Endothelial cell of umbilical vein (primary cell): ENCODE measurements around the gene NRXN3. TPM values are rescaled to one million over a fixed set of nuclear protein-coding genes. Genes with fewer than 3 reads are reported as not detected.

Experiments used
- BruUV-seq: library from RNA; stranded (reverse); fragments of 400-500 nt; replicated peaks from 2 replicates; lab custom pipeline; 2021; lab: Mats Ljungman, UMichigan
- CTCF ChIA-PET: fragments of 300-600, 350-600 bp; sonication (Branson Sonifier 250); formaldehyde crosslinking; loops from one replicate; lab custom pipeline; 2021; ENCODE audit warnings: antibody characterized with exemption, inconsistent platforms; lab: Charles Lee
- POLR2A ChIA-PET: fragments of 300-600, 350-600 bp; sonication (Branson Sonifier 250); formaldehyde crosslinking; loops from one replicate; lab custom pipeline; 2021; ENCODE audit warnings: antibody characterized with exemption, inconsistent platforms; lab: Charles Lee
- DNase-seq: peaks from one replicate; pipeline ENCODE4 v3.0.0-alpha.2; 2011; ENCODE audit warnings: low read depth, low spot score
- FAIRE-seq: peaks from 2 replicates; lab custom pipeline; 2011; peaks lifted over from hg19 to GRCh38; lab: Jason Lieb, UNC
- H2AFZ ChIP-seq: 2 replicates; pipeline ENCODE4 v1.6.0; 2012; ENCODE audit warnings: low read depth, low read length, control low read depth, inconsistent platforms
- H3K27ac ChIP-seq: 2 replicates; pipeline ENCODE4 v1.5.1; 2011; ENCODE audit warnings: low read depth, mild to moderate bottlenecking, control low read depth, low read length, moderate library complexity; ENCODE audit not compliant: insufficient read depth
- H3K27me3 ChIP-seq, 2 experiments: 2 replicates each; pipeline versions ENCODE4 v1.6.0 to v1.6.1; 2011; ENCODE audit warnings: low read length in 2 of 2, mixed read lengths in 1 of 2; ENCODE audit not compliant: control insufficient read depth in 2 of 2, insufficient read depth in 2 of 2
- H3K36me3 ChIP-seq, 2 experiments: 2 replicates in 1 of 2; 3 replicates in 1 of 2; pipeline ENCODE4 v1.5.1; 2011; ENCODE audit warnings: low read length in 2 of 2, mild to moderate bottlenecking in 1 of 2, moderate library complexity in 1 of 2; ENCODE audit not compliant: control insufficient read depth in 2 of 2, insufficient read depth in 2 of 2; ENCODE audit errors: extremely low read depth in 1 of 2
- H3K4me1 ChIP-seq: 3 replicates; pipeline ENCODE4 v1.5.1; 2011; ENCODE audit warnings: mild to moderate bottlenecking, low read length; ENCODE audit not compliant: control insufficient read depth, insufficient read depth; ENCODE audit errors: extremely low read depth
- H3K4me2 ChIP-seq: 2 replicates; pipeline ENCODE4 v1.6.1; 2011; ENCODE audit warnings: low read length, control low read depth, mixed read lengths; ENCODE audit not compliant: insufficient read depth
- H3K4me3 ChIP-seq, 3 experiments: fragments of 200-600 bp in 1 of 3; sonication (generic), shearing (Covaris generic) in 1 of 3; replicated peaks in 1 of 3; 2 replicates each; pipeline ENCODE4 v1.5.1; 2011 to 2016; ENCODE audit warnings: control low read depth in 3 of 3, low read length in 3 of 3, mild to moderate bottlenecking in 2 of 3, inconsistent platforms in 1 of 3, low read depth in 1 of 3, moderate library complexity in 1 of 3; ENCODE audit not compliant: insufficient read depth in 1 of 3
- H3K79me2 ChIP-seq: 2 replicates; pipeline ENCODE4 v1.6.0; 2012; ENCODE audit warnings: low read length, inconsistent platforms; ENCODE audit not compliant: control insufficient read depth, insufficient read depth
- H3K9ac ChIP-seq: replicated peaks from 2 replicates; pipeline ENCODE3; 2011; ENCODE audit warnings: low read length, control low read depth; ENCODE audit not compliant: insufficient read depth; ENCODE audit errors: extremely low read depth
- H3K9me1 ChIP-seq: replicated peaks from 3 replicates; pipeline ENCODE4 v1.6.0; 2011; ENCODE audit warnings: mild to moderate bottlenecking, low read length; ENCODE audit not compliant: control insufficient read depth, insufficient read depth; ENCODE audit errors: extremely low read depth
- H3K9me3 ChIP-seq: replicated peaks from 2 replicates; pipeline ENCODE4 v1.5.1; 2012; ENCODE audit warnings: low read length, inconsistent platforms; ENCODE audit not compliant: control insufficient read depth, insufficient read depth
- H4K20me1 ChIP-seq: replicated peaks from 2 replicates; pipeline ENCODE3; 2011; ENCODE audit warnings: mild to moderate bottlenecking, low read length; ENCODE audit not compliant: control insufficient read depth, insufficient read depth; ENCODE audit errors: extremely low read depth
- EZH2 ChIP-seq: IDR thresholded peaks from 2 replicates; pipeline ENCODE4 v1.6.1; 2012; ENCODE audit warnings: borderline replicate concordance, low read depth, mild to moderate bottlenecking, moderate library complexity, low read length, inconsistent platforms; ENCODE audit not compliant: severe bottlenecking
- FOS ChIP-seq: IDR thresholded peaks from 2 replicates; pipeline ENCODE4 v1.6.1; 2011; ENCODE audit warnings: mild to moderate bottlenecking, low read length, moderate library complexity, borderline replicate concordance; ENCODE audit not compliant: insufficient read depth
- GATA2 ChIP-seq: IDR thresholded peaks from 2 replicates; pipeline ENCODE4 v1.7.0; 2011; ENCODE audit warnings: low read depth, mild to moderate bottlenecking, moderate library complexity, mixed read lengths, low read length; ENCODE audit not compliant: insufficient read length, insufficient read depth
- JUN ChIP-seq: IDR thresholded peaks from 2 replicates; pipeline ENCODE4 v1.6.1; 2011; ENCODE audit warnings: borderline replicate concordance, low read depth; ENCODE audit not compliant: insufficient read length, insufficient read depth
- MYC ChIP-seq: IDR thresholded peaks from one replicate; pipeline ENCODE4 v1.6.1; 2011; ENCODE audit warnings: mild to moderate bottlenecking, low read depth, low read length
- POLR2A ChIP-seq: IDR thresholded peaks from 2 replicates; pipeline ENCODE4 v1.6.1; 2012; ENCODE audit warnings: low read depth, mild to moderate bottlenecking, control low read depth, low read length
- POLR2AphosphoS5 ChIP-seq: IDR thresholded peaks from 2 replicates; pipeline ENCODE4 v1.6.1; 2012; ENCODE audit warnings: low read depth, mild to moderate bottlenecking, control low read depth, low read length, moderate library complexity; ENCODE audit not compliant: insufficient read depth
- dilution Hi-C: fragments of 300-500 bp; cut with MboI; formaldehyde crosslinking; loops from one replicate; pipeline ENCODE4 v1.15.0; 2019; ENCODE audit warnings: low sequenced_read_pairs; ENCODE audit not compliant: extremely low pct_ligation_motif_present
- intact Hi-C: fragments of 100-400 bp; cut with micrococcal nuclease; formaldehyde crosslinking; loops from one replicate; pipeline ENCODE4 v1.10.0; 2022
- polyA plus RNA-seq, 4 experiments: library from polyadenylated mRNA; depleted of rRNA in 3 of 4; stranded (reverse) in 3 of 4; unstranded in 1 of 4; fragments of >200 nt; gene quantifications; 2 replicates each; pipeline versions ENCODE4 v1.2.1 to v1.2.3, GENCODE V29; 2011 to 2012; ENCODE audit warnings: missing spikeins in 1 of 4
- total RNA-seq: library from RNA; stranded (reverse); gene quantifications from 2 replicates; pipeline ENCODE4 v1.2.3, GENCODE V29; 2021
- TF ChIP-seq, protein P1 (sequence below): IDR thresholded peaks from 2 replicates; pipeline ENCODE4 v1.6.1; 2011; ENCODE audit not compliant: insufficient read depth, insufficient read length
- TF ChIP-seq, protein P2 (sequence below), 2 donors: IDR thresholded peaks; 1 replicate in 1 of 2; 2 replicates in 1 of 2; pipeline ENCODE4 v1.5.1; 2011; ENCODE audit warnings: low read length in 2 of 2, mild to moderate bottlenecking in 2 of 2, moderate library complexity in 2 of 2, control low read depth in 1 of 2, inconsistent platforms in 1 of 2, low read depth in 1 of 2; ENCODE audit not compliant: insufficient read depth in 1 of 2; ENCODE audit errors: extremely low read depth in 1 of 2

The NRXN3 gene
- total and polyA plus RNA-seq, 2 donors (not counting 3 experiments of a cell fraction or from before 2014, with no cell fraction given): 0.72 to 4.2 TPM

- dilution Hi-C loops: no loop called here
- no peaks in the 10 kb centered on the region for H4K20me1 ChIP-seq
- DNase-seq (no peak), FAIRE-seq (no peak)
- ChIA-PET POLR2A (no interaction called here), CTCF (interaction anchor here (0.8 to 1.2 kb wide), 4 partner anchors 16 to 341 kb away, joined by 3 to 4 read pairs (median 3); no protein-coding TSS in a partner anchor)
- no peaks in the 10 kb centered on the region for H3K79me2 ChIP-seq
- H3K4me3 ChIP-seq: no peak overlapping the region
- H3K27me3 ChIP-seq: peaks cover 5 to 10% of the 10 kb centered on the region in 2 experiments
- H3K9me1 ChIP-seq: no peaks in the 10 kb centered on the region
- no peaks in the 10 kb centered on the region for H3K36me3 ChIP-seq
- no peak overlapping the region for H3K9ac ChIP-seq
- no peak overlapping the region for H2AFZ ChIP-seq
- no peaks in the 10 kb centered on the region for H3K9me3 ChIP-seq
- intact Hi-C loops: loop anchor here (5.0 to 10.0 kb wide), 2 partner anchors 268 to 1580 kb away; no protein-coding TSS in a partner anchor
- no peak overlapping the region for H3K27ac ChIP-seq
- BruUV-seq: no TSS peak
- peaks cover 6% of the 10 kb centered on the region for H3K4me1 ChIP-seq
- TF ChIP-seq GATA2 (no peak), EZH2 (no peak), JUN (no peak), POLR2AphosphoS5 (no peak), POLR2A (no peak), MYC (no peak), FOS (no peak)
- TF ChIP-seq, protein P1, sequence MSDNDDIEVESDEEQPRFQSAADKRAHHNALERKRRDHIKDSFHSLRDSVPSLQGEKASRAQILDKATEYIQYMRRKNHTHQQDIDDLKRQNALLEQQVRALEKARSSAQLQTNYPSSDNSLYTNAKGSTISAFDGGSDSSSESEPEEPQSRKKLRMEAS: no peak
- TF ChIP-seq, protein P2, sequence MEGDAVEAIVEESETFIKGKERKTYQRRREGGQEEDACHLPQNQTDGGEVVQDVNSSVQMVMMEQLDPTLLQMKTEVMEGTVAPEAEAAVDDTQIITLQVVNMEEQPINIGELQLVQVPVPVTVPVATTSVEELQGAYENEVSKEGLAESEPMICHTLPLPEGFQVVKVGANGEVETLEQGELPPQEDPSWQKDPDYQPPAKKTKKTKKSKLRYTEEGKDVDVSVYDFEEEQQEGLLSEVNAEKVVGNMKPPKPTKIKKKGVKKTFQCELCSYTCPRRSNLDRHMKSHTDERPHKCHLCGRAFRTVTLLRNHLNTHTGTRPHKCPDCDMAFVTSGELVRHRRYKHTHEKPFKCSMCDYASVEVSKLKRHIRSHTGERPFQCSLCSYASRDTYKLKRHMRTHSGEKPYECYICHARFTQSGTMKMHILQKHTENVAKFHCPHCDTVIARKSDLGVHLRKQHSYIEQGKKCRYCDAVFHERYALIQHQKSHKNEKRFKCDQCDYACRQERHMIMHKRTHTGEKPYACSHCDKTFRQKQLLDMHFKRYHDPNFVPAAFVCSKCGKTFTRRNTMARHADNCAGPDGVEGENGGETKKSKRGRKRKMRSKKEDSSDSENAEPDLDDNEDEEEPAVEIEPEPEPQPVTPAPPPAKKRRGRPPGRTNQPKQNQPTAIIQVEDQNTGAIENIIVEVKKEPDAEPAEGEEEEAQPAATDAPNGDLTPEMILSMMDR (IDR thresholded peaks at IDR 0.05; ENCODE audit: extremely low read depth in 1 of 2, insufficient read depth in 1 of 2, low read depth in 1 of 2, low read length in 2 of 2): no peak
- no peak overlapping the region for H3K4me2 ChIP-seq
These were observed 1104.6 kb downstream of the NRXN3 start for GRCh38 chr14:79274641-79275291.
